DOHH2 (cell line): ENCODE results near the gene LRRC8B.

ENCODE experiments used
- CTCF ChIP-seq: fragments of 200-600 bp; sonication (generic); IDR thresholded peaks from one replicate; pipeline ENCODE4 v1.5.1; 2014; ENCODE audit warnings: antibody characterized with exemption, mild to moderate bottlenecking, low read depth, low read length; ENCODE audit not compliant: poor library complexity, severe bottlenecking
- EZH2phosphoT487 ChIP-seq: fragments of 200-600 bp; sonication (generic); IDR thresholded peaks from 2 replicates; pipeline ENCODE4 v1.6.1; 2017; ENCODE audit warnings: borderline replicate concordance, mild to moderate bottlenecking, antibody characterized with exemption, low read length, moderate library complexity, mixed read lengths

- TF ChIP-seq CTCF (no peak), EZH2phosphoT487 (no peak)
Observed at GRCh38 chr1:89644119-89644814, 119.6 kb downstream of the LRRC8B start.
